HG03469 (cell line): ENCODE data around the gene IP6K3.

Source experiments
- ATAC-seq: cut with Tn5 transposase; IDR thresholded peaks from one replicate; pipeline ENCODE4 v1.9.1; 2021; ENCODE audit warnings: mild to moderate bottlenecking, moderate library complexity, moderate number of reproducible peaks; ENCODE audit not compliant: unreplicated experiment

The IP6K3 gene

GRCh38 chr6:33709605-33710295 is 37.0 kb downstream of the IP6K3 start:
- ATAC-seq = no peak

GRCh38 chr6:33708516-33709204 is 38.0 kb downstream of the IP6K3 start:
- no peak for ATAC-seq

- no peak for ATAC-seq
These were observed 38.9 kb downstream of the IP6K3 start for GRCh38 chr6:33707771-33708170.

GRCh38 chr6:33705955-33706725 is 40.6 kb downstream of the IP6K3 start:
- no peak for ATAC-seq

GRCh38 chr6:33705268-33705885 is 41.3 kb downstream of the IP6K3 start:
- no peak for ATAC-seq

- no peak for ATAC-seq
These were observed 42.3 kb downstream of the IP6K3 start for GRCh38 chr6:33704215-33705066.

- ATAC-seq = no peak
These were observed 44.2 kb downstream of the IP6K3 start for GRCh38 chr6:33702345-33702977.

GRCh38 chr6:33700391-33701050 is 46.2 kb downstream of the IP6K3 start:
- no peak for ATAC-seq

GRCh38 chr6:33699739-33700138 is 47.0 kb downstream of the IP6K3 start:
- no peak for ATAC-seq

- ATAC-seq = no peak
These were observed 47.6 kb downstream of the IP6K3 start for GRCh38 chr6:33699131-33699530.

- no peak for ATAC-seq
These were observed 48.2 kb downstream of the IP6K3 start for GRCh38 chr6:33698494-33698893.

- ATAC-seq = no peak
These were observed 48.9 kb downstream of the IP6K3 start for GRCh38 chr6:33697845-33698244.

GRCh38 chr6:33696548-33697518 is 49.9 kb downstream of the IP6K3 start:
- ATAC-seq = no peak

GRCh38 chr6:33696076-33696475 is 50.6 kb downstream of the IP6K3 start:
- ATAC-seq = no peak

GRCh38 chr6:33695451-33695887 is 51.2 kb downstream of the IP6K3 start:
- no peak for ATAC-seq

GRCh38 chr6:33694977-33695376 is 51.7 kb downstream of the IP6K3 start:
- ATAC-seq = no peak

- ATAC-seq = no peak
These were observed 52.2 kb downstream of the IP6K3 start for GRCh38 chr6:33694401-33694931.
